PC-9 (cell line): ENCODE results near the gene TOX3. TPM values are rescaled to one million over a fixed set of nuclear protein-coding genes. Genes with fewer than 3 reads are reported as not detected.

Experiments used
- BruUV-seq: library from RNA; stranded (reverse); fragments of 400-500 nt; replicated peaks from 2 replicates; lab custom pipeline; 2021; lab: Mats Ljungman, UMichigan
- CTCF ChIA-PET: fragments of 300-600 bp; sonication (Branson Sonifier 250); formaldehyde crosslinking; loops from one replicate; lab custom pipeline; 2022; ENCODE audit warnings: antibody characterized with exemption; lab: Charles Lee
- POLR2A ChIA-PET: fragments of 300-600 bp; sonication (Branson Sonifier 250); formaldehyde crosslinking; loops from one replicate; lab custom pipeline; 2022; ENCODE audit warnings: antibody characterized with exemption; ENCODE audit not compliant: unreplicated experiment; lab: Charles Lee
- DNase-seq, 2 experiments: peaks; one replicate each; pipeline versions ENCODE4 v3.0.0 to v3.0.0-alpha.2; 2015 to 2022; ENCODE audit warnings: mixed read lengths in 1 of 2
- H2AFZ ChIP-seq: fragments of 200-600 bp; sonication (generic); 2 replicates; pipeline ENCODE4 v1.8.1; 2017; ENCODE audit warnings: antibody characterized with exemption
- H3F3A ChIP-seq: fragments of 200-600 bp; sonication (generic); 2 replicates; pipeline ENCODE4 v1.8.1; 2017; ENCODE audit warnings: antibody characterized with exemption, mild to moderate bottlenecking, low read depth; ENCODE audit not compliant: insufficient read depth
- H3K27ac ChIP-seq: fragments of 200-600 bp; sonication (generic); 2 replicates; pipeline ENCODE4 v1.6.1; 2016; ENCODE audit warnings: mixed run types
- H3K27me3 ChIP-seq: fragments of 200-600 bp; sonication (generic); 2 replicates; pipeline ENCODE4 v1.6.1; 2016; ENCODE audit warnings: low read depth, mixed run types; ENCODE audit not compliant: insufficient read depth
- H3K36me3 ChIP-seq: fragments of 200-600 bp; sonication (generic); 2 replicates; pipeline ENCODE4 v1.6.1; 2016; ENCODE audit warnings: low read depth, mixed run types
- H3K4me1 ChIP-seq: fragments of 200-600 bp; sonication (generic); replicated peaks from 2 replicates; pipeline ENCODE4 v1.6.1; 2016; ENCODE audit warnings: mixed run types; ENCODE audit not compliant: insufficient read depth
- H3K4me2 ChIP-seq: fragments of 200-600 bp; sonication (generic); 2 replicates; pipeline ENCODE4 v1.6.1; 2017; ENCODE audit warnings: mixed run types
- H3K4me3 ChIP-seq: fragments of 200-600 bp; sonication (generic); 2 replicates; pipeline ENCODE4 v1.6.1; 2016; ENCODE audit warnings: mixed run types
- H3K79me2 ChIP-seq: fragments of 200-600 bp; sonication (generic); 2 replicates; pipeline ENCODE4 v1.6.1; 2017; ENCODE audit warnings: low read depth, mixed run types
- H3K9me2 ChIP-seq: fragments of 200-600 bp; sonication (generic); 2 replicates; pipeline ENCODE4 v1.8.1; 2017; ENCODE audit warnings: mild to moderate bottlenecking; ENCODE audit not compliant: insufficient read depth
- H3K9me3 ChIP-seq: fragments of 200-600 bp; sonication (generic); 2 replicates; pipeline ENCODE4 v1.8.1; 2016; ENCODE audit warnings: low read depth; ENCODE audit not compliant: insufficient read depth
- H4K20me1 ChIP-seq: fragments of 200-600 bp; sonication (generic); 2 replicates; pipeline ENCODE4 v1.8.1; 2017; ENCODE audit not compliant: insufficient read depth
- CTCF ChIP-seq: fragments of 200-600 bp; sonication (generic); conservative IDR thresholded peaks from 2 replicates; pipeline ENCODE4 v1.6.1; 2017; ENCODE audit warnings: mixed run types, antibody characterized with exemption, mild to moderate bottlenecking, moderate library complexity
- EZH2 ChIP-seq: fragments of 200-600 bp; sonication (generic); IDR thresholded peaks from 2 replicates; pipeline ENCODE4 v1.8.0; 2017; ENCODE audit warnings: antibody characterized with exemption, low read depth
- intact Hi-C: fragments of 100-400 bp; cut with micrococcal nuclease; formaldehyde crosslinking; loops from one replicate; pipeline ENCODE4 v1.10.0; 2022; ENCODE audit not compliant: unreplicated experiment
- total RNA-seq: library from RNA; stranded (reverse); gene quantifications from 2 replicates; pipeline ENCODE4 v1.2.3, GENCODE V29; 2021

TOX3 gene
- total RNA-seq, 1 experiment from 2014 or later: not detected

- Histone ChIP-seq H3F3A (no peaks in the 10 kb centered on the region), H3K4me3 (no peak overlapping the region), H4K20me1 (no peaks in the 10 kb centered on the region), H3K4me2 (no peak overlapping the region), H3K36me3 (no peaks in the 10 kb centered on the region), H3K9me2 (no peaks in the 10 kb centered on the region), H3K27ac (no peak overlapping the region), H3K79me2 (no peaks in the 10 kb centered on the region), H3K9me3 (no peaks in the 10 kb centered on the region), H3K27me3 (peaks cover 10% of the 10 kb centered on the region; the same call in 1 of the 2 replicates), H2AFZ (no peak overlapping the region), H3K4me1 (no peaks in the 10 kb centered on the region)
- DNase-seq: no peak
- ChIA-PET CTCF (no interaction called here), POLR2A (no interaction called here)
- intact Hi-C loops: no loop called here
- no peak for TF ChIP-seq EZH2
- no peak for TF ChIP-seq CTCF
- no TSS peak for BruUV-seq
These were observed 66.7 kb downstream of the TOX3 start for GRCh38 chr16:52480237-52480636.

- no peaks in the 10 kb centered on the region for H3K36me3 ChIP-seq
- POLR2A ChIA-PET: no interaction called here
- BruUV-seq: no TSS peak
- intact Hi-C loops: no loop called here
- no peak for DNase-seq
- H3K9me2 ChIP-seq: no peaks in the 10 kb centered on the region
- no peaks in the 10 kb centered on the region for H3K4me1 ChIP-seq
- no peak overlapping the region for H3K4me3 ChIP-seq
- no peaks in the 10 kb centered on the region for H4K20me1 ChIP-seq
- TF ChIP-seq CTCF (no peak), EZH2 (no peak)
- H3K4me2 ChIP-seq: no peak overlapping the region
- H3F3A ChIP-seq: no peaks in the 10 kb centered on the region
- no peaks in the 10 kb centered on the region for H3K79me2 ChIP-seq
- no peak overlapping the region for H3K27ac ChIP-seq
- CTCF ChIA-PET: no interaction called here
- no peak overlapping the region for H2AFZ ChIP-seq
- no peaks in the 10 kb centered on the region for H3K9me3 ChIP-seq
- 0 out of 2 replicates have a peak, but pooled peaks cover 4% of the 10 kb centered on the region for H3K27me3 ChIP-seq
These were observed 70.8 kb downstream of the TOX3 start for GRCh38 chr16:52476111-52476510.

- Histone ChIP-seq H3K27ac (no peak overlapping the region), H3K4me2 (no peak overlapping the region), H3K79me2 (no peaks in the 10 kb centered on the region), H2AFZ (no peak overlapping the region), H3K9me2 (no peaks in the 10 kb centered on the region), H3K36me3 (no peaks in the 10 kb centered on the region), H3K9me3 (no peaks in the 10 kb centered on the region), H3K4me3 (no peak overlapping the region), H4K20me1 (no peaks in the 10 kb centered on the region), H3K27me3 (no peaks in the 10 kb centered on the region), H3F3A (no peaks in the 10 kb centered on the region), H3K4me1 (no peaks in the 10 kb centered on the region)
- no peak for DNase-seq
- CTCF ChIA-PET: no interaction called here
- TF ChIP-seq CTCF (no peak), EZH2 (no peak)
- no TSS peak for BruUV-seq
- POLR2A ChIA-PET: no interaction called here
- intact Hi-C loops: no loop called here
These were observed 72.3 kb downstream of the TOX3 start for GRCh38 chr16:52474679-52475078.
